CMK (cell line): ENCODE results near the gene TMEM164.
"Not testable (repeated sequence)": the region's sequence is repeated elsewhere in the genome, so short reads cannot be mapped to it uniquely, and the experiment has no call there.

ENCODE experiments used
- DNase-seq: peaks from one replicate; pipeline ENCODE4 v3.0.0-alpha.2; 2010; ENCODE audit warnings: low read depth

TMEM164 gene

DNA sequence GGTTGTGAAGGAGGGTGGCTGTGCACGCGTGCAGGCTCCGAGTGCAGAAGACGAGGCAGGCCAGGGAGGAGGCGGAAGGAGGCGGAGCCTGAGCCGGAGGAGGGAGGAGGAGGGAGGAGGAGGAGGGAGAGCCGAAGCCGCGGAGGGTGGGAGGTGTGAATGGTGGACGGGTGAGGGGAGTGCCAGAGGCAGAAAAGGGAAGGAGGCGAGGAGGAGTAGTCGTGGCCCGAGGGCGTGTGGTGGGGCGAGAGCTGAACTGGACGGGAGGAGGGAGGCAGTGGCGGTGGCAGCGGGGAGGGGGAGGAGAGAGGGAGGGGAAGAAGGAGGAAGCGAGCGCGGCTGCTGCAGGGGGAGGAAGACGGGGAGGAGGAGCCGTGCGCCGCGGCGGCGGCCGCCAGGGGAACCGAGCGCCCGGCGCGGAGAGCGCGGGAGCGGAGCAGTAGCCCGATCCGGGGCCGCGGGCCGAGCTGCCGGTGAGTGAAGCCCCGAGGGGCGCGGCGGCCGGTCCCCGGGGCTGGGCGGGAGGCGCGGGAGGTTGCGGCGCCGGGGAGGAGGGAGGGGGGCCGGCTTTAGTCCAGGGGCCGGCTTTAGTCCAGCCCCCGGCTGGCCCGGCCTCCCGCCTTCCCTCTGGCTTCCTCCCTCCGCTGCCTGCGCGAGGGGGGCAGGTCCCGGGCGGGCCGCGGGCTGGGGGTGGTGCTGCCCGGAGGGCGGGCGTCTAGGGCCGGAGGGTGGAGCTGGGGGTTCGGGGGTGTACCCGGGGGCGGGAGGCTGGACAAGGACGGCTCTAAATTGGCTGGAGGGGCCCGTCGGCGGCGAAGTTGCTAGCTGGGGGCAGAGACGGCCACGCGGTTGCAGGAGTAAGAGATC lies at the start of gene TMEM164:
Gene TMEM164 (plus strand): TSS at position 815 of the 867 bp plus-strand sequence. CDS start 661 bp downstream, outside the sequence.
- DNase-seq: peak; percentile 85

DNA sequence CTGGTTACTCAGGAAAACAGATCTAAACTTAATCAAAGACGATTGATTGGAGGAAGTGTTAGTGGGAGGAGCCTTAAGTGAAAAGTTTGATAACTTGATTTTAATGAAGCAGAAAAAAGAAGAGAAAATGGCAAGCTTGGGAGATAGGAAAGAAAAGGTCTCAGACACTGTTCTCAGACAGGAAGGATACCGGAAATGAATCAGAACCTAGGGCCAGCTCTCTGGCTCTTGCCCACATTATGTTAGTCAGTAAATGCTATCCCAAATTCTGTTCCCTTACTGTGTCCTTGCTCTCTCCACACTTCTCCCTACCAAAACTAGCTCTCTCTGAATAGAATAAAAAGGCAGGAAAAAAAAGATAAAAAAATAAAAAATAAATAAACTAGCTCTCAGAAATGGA lies 48.6 kb upstream of the TMEM164 start:
- DNase-seq: no peak

DNA sequence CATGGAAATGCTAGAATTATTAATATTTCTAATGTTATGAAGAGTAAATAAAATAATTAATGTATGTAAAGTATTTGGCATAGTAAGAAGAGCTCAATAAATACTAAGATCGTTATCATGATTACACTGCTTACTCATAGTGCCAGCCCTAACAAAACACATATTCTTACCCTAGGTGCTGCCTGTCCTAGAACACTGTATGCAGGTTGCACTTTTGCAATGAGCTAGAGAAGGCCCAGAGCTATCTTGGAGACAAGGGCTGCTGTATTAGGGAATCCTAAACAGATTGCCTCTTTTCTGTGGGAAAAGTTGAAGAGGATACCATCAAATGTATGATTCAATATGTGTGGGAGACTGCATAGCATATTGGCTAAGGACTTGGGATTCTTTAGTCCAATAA lies 48.0 kb upstream of the TMEM164 start:
- no peak for DNase-seq

DNA sequence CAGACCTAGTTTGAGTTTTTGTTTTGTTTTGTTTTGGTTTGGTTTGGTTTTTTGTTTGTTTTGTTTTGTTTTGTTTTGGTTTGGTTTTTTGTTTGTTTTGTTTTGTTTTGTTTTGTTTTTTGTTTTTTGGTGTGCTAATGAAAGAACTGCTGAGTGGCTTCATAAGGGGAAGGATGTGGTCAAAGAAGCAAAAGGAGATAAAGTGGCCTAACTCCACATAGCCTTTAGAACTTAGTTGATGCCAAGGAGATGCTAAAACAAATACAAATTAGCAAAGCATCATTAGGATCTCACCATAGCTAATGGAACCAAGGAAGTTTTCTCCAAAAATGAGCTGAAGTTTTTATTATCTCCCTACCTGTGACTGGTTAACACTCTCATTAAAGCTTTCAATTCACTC lies 44.6 kb upstream of the TMEM164 start:
- DNase-seq: peak; percentile 43

DNA sequence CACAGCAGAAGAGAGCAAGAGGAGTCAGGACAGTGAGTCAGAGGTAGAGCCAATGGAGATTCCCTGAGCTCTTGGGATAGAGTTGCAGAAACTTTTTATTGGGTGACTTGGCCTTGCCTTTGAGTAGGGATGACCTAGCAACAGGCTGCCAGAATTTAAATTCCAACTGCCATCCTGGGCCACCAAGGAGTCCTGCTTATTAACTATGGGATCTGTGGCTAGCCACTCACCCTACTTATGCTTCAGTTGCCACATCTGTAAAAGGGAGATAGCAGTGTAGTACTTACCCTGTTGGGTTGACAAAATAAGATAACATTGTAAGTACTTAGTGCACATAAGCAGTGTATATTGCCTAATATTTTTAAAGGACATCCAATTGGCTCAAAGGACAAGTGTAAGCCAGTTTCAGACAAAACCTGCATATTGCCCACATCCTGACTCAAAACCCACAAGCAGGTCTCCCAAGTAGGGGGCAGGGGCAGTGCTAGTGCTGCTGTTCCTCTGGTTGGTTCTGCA lies 43.5 kb upstream of the TMEM164 start:
- DNase-seq: peak; percentile 88

DNA sequence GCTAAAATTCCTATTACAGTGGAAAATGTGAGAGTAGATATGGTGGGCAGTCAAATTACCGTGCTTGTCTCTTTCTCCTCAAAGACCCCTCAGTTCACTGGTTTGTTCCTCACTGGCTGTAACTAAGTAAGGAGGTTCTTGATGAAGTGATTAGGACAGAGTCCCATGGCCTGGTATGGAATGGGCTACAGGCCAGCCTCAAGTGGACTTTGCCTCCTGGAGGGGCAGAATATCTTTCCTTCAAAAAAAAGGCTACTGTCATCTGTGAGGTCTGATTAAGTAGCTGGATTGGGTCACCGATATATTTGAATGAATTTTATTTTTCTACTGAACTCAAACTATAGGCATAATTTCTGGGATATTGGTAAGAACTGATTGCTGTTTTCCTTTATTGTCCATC lies 38.5 kb upstream of the TMEM164 start:
- DNase-seq: no peak

DNA sequence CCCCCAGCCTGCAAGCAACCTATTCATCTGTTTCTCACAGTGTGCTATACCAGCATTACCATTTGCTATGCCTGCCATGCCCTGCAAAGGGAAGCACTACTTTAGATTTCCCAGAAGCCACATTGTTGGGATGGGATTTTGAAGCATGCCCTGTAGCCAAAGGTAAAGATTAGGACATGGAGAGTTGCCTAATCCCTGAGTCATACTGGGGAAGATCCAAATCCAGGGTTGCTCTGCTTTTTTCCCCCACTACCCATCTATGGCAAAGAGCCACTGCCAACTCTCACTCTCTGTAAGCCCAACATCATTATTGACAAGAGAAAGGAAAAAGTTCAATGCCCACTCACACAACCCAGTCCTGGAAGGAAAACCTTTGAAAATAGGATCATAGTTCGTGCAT lies 36.7 kb upstream of the TMEM164 start:
- no peak for DNase-seq

DNA sequence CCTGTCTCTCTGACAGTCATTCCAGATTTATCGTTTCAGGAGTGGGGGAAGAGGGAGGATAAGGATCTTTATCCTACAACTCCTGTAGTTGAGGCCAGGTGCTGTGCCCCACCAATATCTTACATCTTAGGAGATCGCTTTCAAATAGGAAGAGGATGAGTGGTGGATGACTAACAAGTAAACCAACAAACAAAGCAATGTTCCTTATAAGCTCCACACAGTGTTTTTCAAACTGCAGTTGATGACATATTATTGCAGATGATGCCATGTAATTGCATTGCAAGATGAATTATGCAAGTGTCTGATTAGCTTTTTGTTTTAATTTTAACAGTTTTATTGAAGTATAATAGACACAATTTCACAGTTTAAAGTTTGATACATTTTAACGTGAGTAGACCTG lies 35.8 kb upstream of the TMEM164 start:
- no peak for DNase-seq

DNA sequence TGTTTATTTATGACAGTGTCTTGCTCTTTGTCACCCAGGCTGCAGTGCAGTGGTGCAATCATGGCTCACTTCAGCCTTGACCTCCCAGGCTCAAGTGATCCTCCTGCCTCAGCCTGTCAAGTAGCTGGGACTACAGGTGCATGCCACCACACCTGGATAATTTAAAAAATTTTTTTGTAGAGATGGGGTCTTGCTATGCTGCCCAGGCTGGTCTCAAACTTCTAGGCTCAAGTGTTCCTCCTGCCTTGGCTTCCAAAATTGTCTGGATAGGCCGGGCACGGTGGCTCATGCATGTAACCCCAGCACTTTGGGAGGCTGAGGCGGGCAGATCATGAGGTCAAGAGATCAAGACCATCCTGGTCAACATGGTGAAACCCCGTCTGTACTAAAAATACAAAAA lies 32.1 kb upstream of the TMEM164 start:
- not testable (repeated sequence) for DNase-seq

DNA sequence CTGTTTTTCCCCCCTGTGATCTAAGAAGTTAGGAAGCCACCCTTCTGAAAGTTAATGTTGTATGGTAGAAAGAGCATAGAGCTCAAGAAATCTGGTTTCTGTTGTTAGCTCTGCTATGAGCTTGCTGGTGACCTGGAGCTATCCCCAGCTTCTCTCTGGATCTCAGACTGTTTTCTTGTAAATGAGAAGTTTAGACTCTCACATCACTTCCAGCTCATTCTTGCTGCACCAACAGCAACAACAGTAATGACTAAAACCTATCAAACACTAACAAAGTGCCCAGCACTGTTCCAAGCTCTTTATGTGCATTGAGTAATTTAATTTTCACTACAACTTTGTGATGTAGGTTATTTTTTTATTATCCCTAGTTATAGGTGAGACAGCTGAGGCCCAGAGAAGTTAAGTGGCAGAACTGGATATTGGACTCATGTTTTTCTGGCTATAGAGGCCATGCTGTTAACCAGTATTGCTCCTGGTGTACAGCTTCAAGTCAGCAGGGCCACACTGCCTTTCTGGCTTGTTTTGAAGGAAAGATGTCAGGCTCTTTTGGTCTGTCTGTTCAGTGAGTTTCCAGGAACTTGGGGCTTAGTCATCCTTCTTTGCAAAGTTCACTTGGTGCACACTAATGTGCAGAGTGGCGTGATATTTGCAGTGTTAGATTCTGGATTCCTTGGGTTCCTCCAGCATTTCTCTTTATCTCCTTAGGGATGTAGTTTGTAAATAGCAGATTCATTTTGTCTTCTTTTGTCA lies 27.8 kb upstream of the TMEM164 start:
- DNase-seq: no peak

DNA sequence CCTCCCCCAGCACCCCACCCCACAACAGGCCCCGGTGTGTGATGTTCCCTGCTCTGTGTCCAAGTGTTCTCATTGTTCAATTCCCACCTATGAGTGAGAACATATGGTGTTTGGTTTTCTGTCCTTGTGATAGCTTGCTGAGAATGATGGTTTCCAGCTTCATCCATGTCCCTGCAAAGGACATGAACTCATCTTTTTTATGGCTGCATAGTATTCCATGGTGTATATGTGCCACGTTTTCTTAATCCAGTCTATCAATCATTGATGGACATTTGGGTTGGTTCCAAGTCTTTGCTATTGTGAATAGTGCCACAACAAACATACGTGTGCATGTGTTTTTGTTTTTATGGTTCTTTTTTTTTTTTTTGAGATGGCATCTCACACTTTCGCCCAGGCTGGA lies 17.7 kb upstream of the TMEM164 start:
- not testable (repeated sequence) for DNase-seq

DNA sequence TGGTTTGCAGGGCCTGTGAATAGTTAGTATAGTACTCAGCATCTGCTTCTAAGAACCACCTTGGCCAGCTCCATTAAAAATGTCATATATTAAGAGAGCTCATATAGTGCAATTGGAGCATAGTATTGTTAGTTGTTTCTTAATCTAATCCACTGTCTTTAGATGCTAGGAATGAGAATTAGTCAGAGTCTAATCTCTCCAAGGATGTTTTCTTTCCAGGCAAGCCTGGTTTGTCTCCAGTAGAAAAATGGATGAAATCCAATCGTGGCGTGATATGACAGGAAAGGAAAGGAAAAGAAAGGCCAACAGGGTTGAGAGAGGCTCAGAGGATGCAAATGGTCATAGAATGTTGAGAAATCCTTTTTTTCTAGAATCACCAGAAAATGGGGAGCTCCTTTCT lies 15.0 kb upstream of the TMEM164 start:
- no peak for DNase-seq

DNA sequence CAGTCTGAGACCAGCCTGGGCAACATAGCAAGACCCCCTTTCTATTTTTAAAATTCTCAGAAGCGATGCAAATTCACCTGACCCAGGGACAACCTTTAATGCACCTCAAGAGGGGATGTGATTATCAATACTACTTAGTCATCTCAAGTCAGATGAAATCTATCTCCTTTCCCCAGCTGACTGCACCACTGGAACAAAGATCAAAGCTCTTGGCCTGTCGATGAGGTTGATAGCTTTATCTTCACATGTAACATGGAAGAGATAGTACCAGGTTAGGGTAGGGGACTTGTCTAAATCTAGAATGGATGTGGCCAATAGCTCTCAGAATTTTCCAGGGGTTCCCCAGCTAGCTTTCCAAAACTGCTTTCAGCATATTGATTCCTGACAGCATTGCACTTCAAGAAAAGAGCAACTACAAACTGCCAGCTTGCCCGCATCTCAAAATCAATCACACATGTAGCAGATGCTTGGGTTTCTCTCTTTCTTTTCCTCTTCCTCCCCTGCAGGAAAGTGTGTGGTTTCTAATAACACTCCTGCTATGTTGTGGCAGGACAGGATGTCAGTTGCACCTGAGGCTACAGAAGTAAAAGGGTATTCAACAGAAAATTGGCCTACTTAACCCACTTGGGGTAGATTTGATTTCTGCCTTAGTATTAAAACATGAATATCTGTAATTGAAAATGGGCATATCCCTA lies 12.2 kb upstream of the TMEM164 start:
- DNase-seq: no peak

DNA sequence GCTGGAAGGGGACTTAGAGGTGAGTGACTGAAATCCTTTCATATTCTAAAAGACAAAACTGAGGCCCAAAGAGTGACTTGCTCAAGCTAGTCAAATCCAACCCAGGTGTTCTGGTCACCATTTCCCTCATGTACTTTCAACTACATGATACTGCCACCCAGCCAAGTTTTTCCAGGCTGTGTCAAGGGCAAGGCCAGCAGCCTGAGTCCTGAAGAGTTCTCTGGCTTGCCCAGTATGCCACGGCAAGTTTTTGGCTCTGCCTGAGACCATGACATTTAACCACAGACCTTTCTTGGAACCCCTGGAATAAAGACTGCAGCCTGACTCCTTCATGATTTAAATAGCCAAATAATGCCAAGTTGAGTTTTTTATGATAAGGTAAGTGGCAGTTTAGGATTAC lies 10.7 kb upstream of the TMEM164 start:
- no peak for DNase-seq

DNA sequence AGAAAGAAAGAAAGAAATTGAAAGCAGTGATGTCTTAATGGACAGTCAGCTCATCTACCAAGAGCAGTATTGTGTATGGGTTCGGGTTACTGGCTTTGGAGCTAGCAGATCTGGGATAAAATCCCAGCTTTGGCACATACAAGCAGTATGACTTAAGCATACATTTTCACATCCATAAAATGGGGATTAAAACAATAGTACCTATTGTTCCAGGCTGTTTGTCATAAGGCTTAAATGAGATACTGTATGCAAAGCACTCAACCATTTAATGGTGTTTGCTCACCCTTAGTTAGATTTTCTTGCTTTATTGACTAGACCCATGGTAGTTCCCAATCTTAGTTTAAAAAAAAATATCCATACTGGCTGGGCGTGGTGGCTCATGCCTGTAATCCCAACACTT lies 7.8 kb upstream of the TMEM164 start:
- DNase-seq: no peak

DNA sequence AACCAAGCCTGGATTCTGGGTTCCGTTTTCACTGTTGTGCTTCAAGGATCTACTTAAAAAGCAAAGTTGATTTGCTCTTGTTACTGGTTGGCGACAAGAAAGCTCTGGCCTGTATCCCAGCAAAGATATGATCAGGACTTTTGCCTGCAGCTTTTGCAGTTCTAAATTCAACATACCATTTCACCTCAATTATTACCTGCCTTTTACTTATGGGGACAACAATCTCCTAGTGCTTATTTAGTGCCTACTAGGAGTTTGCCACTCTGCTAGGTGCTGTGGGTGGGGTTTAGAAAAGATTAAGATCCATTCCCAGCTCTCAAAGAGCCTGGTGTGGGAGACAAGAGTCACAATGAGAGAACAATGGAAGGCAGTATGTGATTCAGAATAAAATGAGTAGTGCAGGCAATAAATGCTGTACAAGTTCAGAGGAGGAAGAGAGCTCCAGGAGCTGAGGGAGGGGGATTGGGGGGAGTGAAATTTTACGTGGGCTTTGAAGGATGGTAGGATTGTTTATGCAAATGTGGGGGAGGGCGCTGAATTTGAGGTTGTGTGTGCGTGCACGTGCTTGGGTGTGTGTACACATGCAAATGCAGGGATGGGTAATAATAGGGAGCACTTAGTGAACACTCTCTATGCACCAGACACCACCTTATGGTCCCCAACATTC lies 5.0 kb upstream of the TMEM164 start:
- no peak for DNase-seq

DNA sequence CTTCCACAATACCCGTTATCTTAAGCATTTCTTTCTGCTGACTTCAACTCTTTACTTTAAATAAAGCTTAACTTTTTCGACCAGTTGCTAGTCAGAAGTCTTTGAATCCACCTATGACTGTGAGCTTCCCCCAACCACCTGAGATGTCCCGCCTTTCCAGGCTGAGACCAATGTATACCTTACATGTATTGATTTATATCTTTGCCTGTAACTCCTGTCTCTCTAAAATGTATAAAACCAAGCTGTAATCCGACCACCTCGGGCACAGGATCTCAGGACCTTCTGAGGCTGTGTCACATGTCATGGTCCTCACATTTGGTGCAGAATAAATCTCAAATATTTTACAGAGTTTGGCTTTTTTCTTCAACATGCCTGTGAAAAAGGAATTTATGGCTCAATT lies 2.9 kb upstream of the TMEM164 start:
- DNase-seq: no peak

DNA sequence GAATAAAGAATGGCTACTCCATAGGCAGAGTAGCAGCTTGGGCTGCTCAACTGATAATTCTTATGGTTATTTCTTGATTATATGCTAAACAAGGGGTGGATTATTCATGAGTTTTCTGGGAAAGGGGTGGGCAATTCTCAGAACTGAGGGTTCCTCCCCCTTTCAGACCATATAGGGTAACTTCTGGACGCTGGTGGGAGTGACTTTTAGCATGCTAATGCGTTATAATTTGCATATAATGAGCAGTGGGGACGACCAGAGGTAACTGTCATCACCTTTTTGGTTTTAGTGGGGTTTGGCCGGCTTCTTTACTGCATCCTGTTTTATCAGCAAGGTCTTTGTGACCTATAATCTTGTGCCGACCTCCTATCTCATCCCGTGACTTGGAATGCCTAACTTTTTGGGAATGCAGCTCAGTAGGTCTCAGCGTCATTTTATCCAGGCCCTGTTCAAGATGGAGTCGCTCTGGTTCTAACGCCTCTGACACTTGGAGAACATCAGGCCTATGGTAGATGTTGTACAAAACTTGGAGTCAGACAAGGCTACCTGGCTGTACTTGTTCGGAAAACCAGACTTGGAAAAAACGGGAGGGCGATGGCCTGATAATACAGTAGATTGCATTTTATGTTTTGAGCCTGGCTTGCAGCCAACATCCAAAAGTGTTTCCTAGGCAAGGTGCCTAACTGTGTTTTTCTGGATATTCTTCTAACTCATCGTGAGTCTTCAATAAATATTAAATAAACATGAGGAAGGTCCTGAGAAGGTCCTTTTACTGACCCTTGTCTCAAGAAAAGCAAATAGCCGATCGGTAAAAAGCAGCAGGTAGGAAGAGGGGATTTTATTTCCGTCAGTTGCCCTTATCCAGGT lies 1.8 kb upstream of the TMEM164 start:
- DNase-seq: no peak

DNA sequence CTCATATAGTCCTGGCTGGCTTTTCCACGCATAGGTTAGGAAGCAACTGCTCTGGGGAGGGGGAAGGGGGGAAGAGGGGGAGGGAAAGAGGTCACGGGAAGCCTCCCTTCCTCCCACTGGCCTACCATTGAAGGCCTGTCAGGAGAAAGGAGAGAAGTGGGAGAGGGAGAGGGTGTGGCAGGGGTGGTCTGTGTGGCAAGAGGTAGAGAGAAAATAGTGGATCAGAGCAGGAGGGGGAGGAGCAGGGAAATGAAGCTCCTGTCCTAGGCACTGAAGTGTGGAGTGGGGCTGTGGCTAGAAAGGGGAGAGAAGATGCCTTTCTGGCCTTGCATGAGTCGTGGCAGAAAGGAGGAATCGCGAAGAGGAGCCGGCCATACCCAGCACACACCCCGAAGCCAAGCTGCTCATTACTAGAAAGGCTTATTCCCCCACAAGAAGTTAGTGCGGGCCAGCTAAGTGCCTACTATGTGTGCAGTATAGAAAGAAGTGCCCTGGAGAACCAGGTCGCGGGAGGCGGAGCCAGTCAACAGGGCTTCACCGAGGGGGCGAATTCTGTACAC lies 1.1 kb upstream of the TMEM164 start:
- DNase-seq: peak; percentile 50
